Vagina (tissue), 2 donors: ENCODE results near the gene PML.
"Not testable (repeated sequence)": the region's sequence is repeated elsewhere in the genome, so short reads cannot be mapped to it uniquely, and the experiment has no call there.

Experiments
- POLR2A ChIP-seq, 2 donors: fragments of 450-650 bp; IDR thresholded peaks; one replicate each; pipeline ENCODE4 v1.6.1; 2017; ENCODE audit warnings: antibody characterized with exemption in 2 of 2, mild to moderate bottlenecking in 2 of 2, moderate library complexity in 2 of 2
- POLR2AphosphoS5 ChIP-seq, 2 donors: sonication (generic); formaldehyde crosslinking; IDR thresholded peaks; one replicate each; pipeline ENCODE4 v1.9.0; 2017; ENCODE audit warnings: antibody characterized with exemption in 2 of 2, mild to moderate bottlenecking in 2 of 2, low read depth in 1 of 2; ENCODE audit not compliant: insufficient read depth in 1 of 2
- TF ChIP-seq, protein P1 (sequence below), 3 experiments: fragments of 450-650 bp in 2 of 3; fragments of 200-600 bp in 1 of 3; sonication (generic) in 1 of 3; IDR thresholded peaks; one replicate each; pipeline ENCODE4 v1.5.1; 2017 to 2019; ENCODE audit warnings: antibody characterized with exemption in 3 of 3, mild to moderate bottlenecking in 2 of 3, moderate library complexity in 2 of 3

DNA sequence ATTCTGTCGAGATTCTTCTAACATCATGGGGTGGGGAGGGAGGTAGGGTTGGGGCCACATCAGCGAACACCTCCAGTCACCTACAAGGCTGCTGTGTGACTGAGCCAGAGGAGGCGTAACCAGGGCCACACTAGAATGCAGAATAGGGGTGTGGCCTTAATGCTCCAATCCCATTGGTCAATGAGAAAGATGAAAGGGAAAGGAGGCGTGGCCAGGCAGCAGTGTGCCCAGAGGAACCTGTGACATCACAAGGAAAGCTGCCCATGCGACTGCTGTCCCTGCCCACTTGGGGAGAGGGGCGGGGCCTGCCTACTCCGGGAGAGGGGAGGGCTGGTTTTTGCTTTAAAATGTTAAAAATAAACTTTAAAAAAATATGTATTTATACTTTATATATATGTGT is 87.9 kb downstream of the PML start, which contains the start of gene GOLGA6A:
- TF ChIP-seq, protein P1, sequence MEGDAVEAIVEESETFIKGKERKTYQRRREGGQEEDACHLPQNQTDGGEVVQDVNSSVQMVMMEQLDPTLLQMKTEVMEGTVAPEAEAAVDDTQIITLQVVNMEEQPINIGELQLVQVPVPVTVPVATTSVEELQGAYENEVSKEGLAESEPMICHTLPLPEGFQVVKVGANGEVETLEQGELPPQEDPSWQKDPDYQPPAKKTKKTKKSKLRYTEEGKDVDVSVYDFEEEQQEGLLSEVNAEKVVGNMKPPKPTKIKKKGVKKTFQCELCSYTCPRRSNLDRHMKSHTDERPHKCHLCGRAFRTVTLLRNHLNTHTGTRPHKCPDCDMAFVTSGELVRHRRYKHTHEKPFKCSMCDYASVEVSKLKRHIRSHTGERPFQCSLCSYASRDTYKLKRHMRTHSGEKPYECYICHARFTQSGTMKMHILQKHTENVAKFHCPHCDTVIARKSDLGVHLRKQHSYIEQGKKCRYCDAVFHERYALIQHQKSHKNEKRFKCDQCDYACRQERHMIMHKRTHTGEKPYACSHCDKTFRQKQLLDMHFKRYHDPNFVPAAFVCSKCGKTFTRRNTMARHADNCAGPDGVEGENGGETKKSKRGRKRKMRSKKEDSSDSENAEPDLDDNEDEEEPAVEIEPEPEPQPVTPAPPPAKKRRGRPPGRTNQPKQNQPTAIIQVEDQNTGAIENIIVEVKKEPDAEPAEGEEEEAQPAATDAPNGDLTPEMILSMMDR (IDR thresholded peaks at IDR 0.05): not testable (repeated sequence)
- not testable (repeated sequence) for TF ChIP-seq POLR2A (IDR thresholded peaks at IDR 0.05); POLR2AphosphoS5 (IDR thresholded peaks at IDR 0.05; ENCODE audit: insufficient read depth in 1 of 2, low read depth in 1 of 2)
